Testis (tissue), 3 donors: ENCODE data around the gene SPATA33. TPM values are rescaled to one million over a fixed set of nuclear protein-coding genes. Genes with fewer than 3 reads are reported as not detected.

Experiments
- DNase-seq: peaks from one replicate; pipeline ENCODE4 v3.0.0-alpha.2; 2019
- H3K27ac ChIP-seq, 2 donors: fragments of 200-600 bp; sonication (generic); one replicate each; pipeline ENCODE4 v1.5.1; 2019
- H3K27me3 ChIP-seq: fragments of 200-600 bp; sonication (generic); one replicate; pipeline ENCODE4 v1.5.1; 2019
- H3K36me3 ChIP-seq: fragments of 200-600 bp; sonication (generic); one replicate; pipeline ENCODE4 v1.5.1; 2017; ENCODE audit warnings: low read depth; ENCODE audit errors: missing control alignments
- H3K4me1 ChIP-seq: fragments of 200-600 bp; sonication (generic); one replicate; pipeline ENCODE4 v1.5.1; 2019
- H3K4me3 ChIP-seq, 2 donors: fragments of 200-600 bp; sonication (generic); one replicate each; pipeline ENCODE4 v1.5.1; 2017 to 2019
- H3K9me3 ChIP-seq: fragments of 200-600 bp; sonication (generic); one replicate; pipeline ENCODE4 v1.5.1; 2017
- CTCF ChIP-seq, 3 experiments: fragments of 450-650 bp in 2 of 3; fragments of 200-600 bp in 1 of 3; sonication (generic) in 1 of 3; IDR thresholded peaks; one replicate each; pipeline ENCODE4 v1.5.1; 2016 to 2019; ENCODE audit warnings: antibody characterized with exemption in 3 of 3, mild to moderate bottlenecking in 2 of 3, moderate library complexity in 1 of 3
- POLR2A ChIP-seq: fragments of 450-650 bp; IDR thresholded peaks from one replicate; pipeline ENCODE4 v1.6.1; 2017; ENCODE audit warnings: antibody characterized with exemption, mild to moderate bottlenecking, moderate library complexity
- WGBS, 2 donors: methylation state at CpG; one replicate each; pipeline ENCODE4 v1.1.5; 2018; 5-methylcytosine and 5-hydroxymethylcytosine counted together
- intact Hi-C: fragments of 100-400 bp; cut with DNase I; formaldehyde crosslinking; loops from one replicate; pipeline ENCODE4 v1.15.1; 2023; ENCODE audit warnings: low total_unique reads
- polyA plus RNA-seq: library from polyadenylated mRNA; stranded (reverse); fragments of 350-450 nt; fragmentation: Illumina TruSeq; extraction: RNeasy Lipid Tissue Mini Kit (QIAGEN cat#74804); gene quantifications from one replicate; pipeline ENCODE4 v1.2.3, GENCODE V29; 2014; ENCODE audit warnings: low read depth, low replicate concordance; ENCODE audit not compliant: insufficient read depth
- total RNA-seq, 2 donors: library from RNA; depleted of rRNA; stranded (reverse); fragments of >200 nt; gene quantifications; one replicate each; pipeline ENCODE4 v1.2.3, GENCODE V29; 2016

SPATA33 gene
- total and polyA plus RNA-seq, 3 donors from 2014 or later, result 45.8 to 201 (median 85.0) TPM

GRCh38 chr16:89717688-89718505 lies 60.3 kb downstream of the SPATA33 start:
- Histone ChIP-seq H3K9me3 (no peaks in the 10 kb centered on the region), H3K27ac (no peak overlapping the region), H3K36me3 (no peaks in the 10 kb centered on the region), H3K27me3 (no peaks in the 10 kb centered on the region), H3K4me3 (no peak overlapping the region), H3K4me1 (peaks cover 13% of the 10 kb centered on the region)
- intact Hi-C loops, result no loop called here
- TF ChIP-seq CTCF (IDR thresholded peaks at IDR 0.05) (no peak), POLR2A (no peak)
- no peak for DNase-seq
- 86 to 87% methylated on average over 24 of the region's 24 CpGs for WGBS, 2 donors

Other genes with a start within 250 kb of the SPATA33 start
- gene ANKRD11, start 167.3 kb upstream of the SPATA33 start, total RNA-seq, result 100 to 1,000 TPM; 150 to 187 TPM
- gene ANKRD11, start 167.3 kb upstream of the SPATA33 start, polyA plus RNA-seq, result 49.7 TPM
- 100 to 1,000 TPM; 275 to 307 TPM for gene SPG7, start 149.4 kb upstream of the SPATA33 start, total RNA-seq
- gene SPG7, start 149.4 kb upstream of the SPATA33 start, polyA plus RNA-seq, result 97.9 TPM
- gene RPL13, start 97.2 kb upstream of the SPATA33 start, total RNA-seq, result 1,000 to 10,000 TPM; 1,952 to 3,862 TPM
- gene RPL13, start 97.2 kb upstream of the SPATA33 start, polyA plus RNA-seq, result 1,947 TPM
- gene CPNE7, start 82.1 kb upstream of the SPATA33 start, total RNA-seq, result 10 to 100 TPM; 12.5 to 15.0 TPM
- 3.3 TPM for gene CPNE7, start 82.1 kb upstream of the SPATA33 start, polyA plus RNA-seq
- 100 to 1,000 TPM; 125 to 256 TPM for gene DPEP1, start 44.2 kb upstream of the SPATA33 start, total RNA-seq
- gene DPEP1, start 44.2 kb upstream of the SPATA33 start, polyA plus RNA-seq, result 105 TPM
- 100 to 1,000 TPM; 106 to 123 TPM for gene CHMP1A, start 128 bp upstream of the SPATA33 start, total RNA-seq
- gene CHMP1A, start 128 bp upstream of the SPATA33 start, polyA plus RNA-seq, result 90.0 TPM
- 10 to 100 TPM; 77.1 to 88.3 TPM for gene CDK10, start 28.9 kb downstream of the SPATA33 start, total RNA-seq
- 68.0 TPM for gene CDK10, start 28.9 kb downstream of the SPATA33 start, polyA plus RNA-seq
- gene SPATA2L, start 43.9 kb downstream of the SPATA33 start, total RNA-seq, result 10 to 100 TPM; 13.9 to 14.4 TPM
- 4.9 TPM for gene SPATA2L, start 43.9 kb downstream of the SPATA33 start, polyA plus RNA-seq
- gene VPS9D1, start 63.1 kb downstream of the SPATA33 start, total RNA-seq, result 10 to 100 TPM; 22.4 to 25.0 TPM
- 26.9 TPM for gene VPS9D1, start 63.1 kb downstream of the SPATA33 start, polyA plus RNA-seq
- gene ZNF276, start 63.7 kb downstream of the SPATA33 start, total RNA-seq, result 10 to 100 TPM; 37.8 to 48.4 TPM
- 31.0 TPM for gene ZNF276, start 63.7 kb downstream of the SPATA33 start, polyA plus RNA-seq
- gene FANCA, start 158.8 kb downstream of the SPATA33 start, total RNA-seq, result 100 to 1,000 TPM in 1 of 2 donors, 10 to 100 TPM in 1; 73.2 to 112 TPM
- 48.1 TPM for gene FANCA, start 158.8 kb downstream of the SPATA33 start, polyA plus RNA-seq
- 10 to 100 TPM; 20.9 to 31.3 TPM for gene SPIRE2, start 170.6 kb downstream of the SPATA33 start, total RNA-seq
- 11.5 TPM for gene SPIRE2, start 170.6 kb downstream of the SPATA33 start, polyA plus RNA-seq
- 100 to 1,000 TPM; 334 to 345 TPM for gene TCF25, start 215.8 kb downstream of the SPATA33 start, total RNA-seq
- gene TCF25, start 215.8 kb downstream of the SPATA33 start, polyA plus RNA-seq, result 225 TPM